Activated CD4-positive, alpha-beta T cell treated with anti-CD3 and anti-CD28 coated beads, Interleukin-2, amount 10 ng/mL, durations not matched to agents 7 days and 5 days (primary cell): Measurements from ENCODE around the gene CCDC85A. TPM values are rescaled to one million over a fixed set of nuclear protein-coding genes. Genes with fewer than 3 reads are reported as not detected.

Experiments
- CTCF ChIA-PET: fragments of 350-600 bp; sonication (Branson Sonifier 250); formaldehyde crosslinking; loops from one replicate; lab custom pipeline; 2021; ENCODE audit warnings: antibody characterized with exemption; lab: Charles Lee
- POLR2A ChIA-PET: fragments of 350-600 bp; sonication (Branson Sonifier 250); formaldehyde crosslinking; loops from one replicate; lab custom pipeline; 2021; ENCODE audit warnings: antibody characterized with exemption; lab: Charles Lee
- DNase-seq: peaks from one replicate; pipeline ENCODE4 v3.0.0-alpha.2; 2020
- H3K27ac Mint-ChIP-seq: one replicate; pipeline ENCODE4 v1.8.0; 2021; ENCODE audit warnings: mild to moderate bottlenecking, moderate library complexity, mixed read lengths
- H3K27me3 Mint-ChIP-seq: one replicate; pipeline ENCODE4 v1.8.0; 2021; ENCODE audit warnings: mixed read lengths
- H3K36me3 Mint-ChIP-seq: one replicate; pipeline ENCODE4 v1.8.0; 2021; ENCODE audit warnings: low read depth, mixed read lengths
- H3K4me1 Mint-ChIP-seq: one replicate; pipeline ENCODE4 v1.8.0; 2021; ENCODE audit warnings: mixed read lengths
- H3K4me3 Mint-ChIP-seq: one replicate; pipeline ENCODE4 v1.8.0; 2021; ENCODE audit warnings: mild to moderate bottlenecking, moderate library complexity, mixed read lengths
- H3K9me3 Mint-ChIP-seq: one replicate; pipeline ENCODE4 v1.8.0; 2021; ENCODE audit warnings: mixed read lengths
- total RNA-seq, 2 experiments: library from RNA; stranded (reverse); gene quantifications; one replicate each; pipeline ENCODE4 v1.2.3, GENCODE V29; 2021

The CCDC85A gene
- total RNA-seq, 2 experiments from 2014 or later: not detected

DNA sequence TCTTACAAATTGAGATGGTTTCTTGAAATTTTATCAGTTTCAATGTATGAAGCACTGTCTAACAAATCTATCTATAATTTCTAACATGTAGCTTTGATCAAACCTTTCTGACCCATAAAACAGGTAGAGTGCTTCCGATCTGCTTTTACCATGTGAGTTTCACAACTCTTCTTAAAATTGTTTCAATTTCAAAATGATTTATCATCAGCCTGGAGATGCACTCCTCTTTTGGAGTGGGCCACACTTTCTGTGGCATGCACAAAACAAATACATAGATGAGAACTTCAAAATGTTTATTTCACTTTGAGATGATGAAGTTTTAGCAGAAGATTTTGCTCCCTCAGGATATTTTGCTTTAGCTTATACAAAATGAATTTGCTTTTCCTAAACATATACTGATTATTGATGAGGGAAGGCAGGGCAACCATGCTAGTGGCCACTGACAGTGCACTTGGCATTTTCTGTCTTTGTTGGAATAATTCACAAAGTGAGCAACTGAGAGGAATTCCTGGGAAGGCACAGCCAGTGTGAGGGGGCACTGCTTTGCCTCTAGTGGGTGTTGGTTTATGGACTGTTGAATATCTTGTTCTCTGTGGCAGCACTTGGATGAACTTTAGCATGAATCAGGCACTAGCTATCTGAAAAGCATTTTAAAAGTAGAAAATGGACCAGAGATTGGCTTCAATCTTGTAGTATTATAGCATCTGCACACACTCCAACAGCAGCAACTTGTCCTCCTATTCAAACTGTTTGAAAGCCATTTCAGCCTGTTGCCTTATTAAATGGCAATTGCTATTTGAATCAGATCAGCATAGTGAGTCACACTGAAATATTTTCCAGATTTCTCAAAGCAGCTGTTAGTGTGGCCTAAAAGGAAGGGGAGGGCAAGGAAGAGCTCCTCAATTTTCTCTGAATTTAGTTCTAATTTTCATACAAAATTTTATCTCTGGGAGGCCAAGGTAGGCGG lies 193.2 kb downstream of the CCDC85A start:
- H3K4me1 Mint-ChIP-seq: no peaks in the 10 kb centered on the region
- peaks cover 3% of the 10 kb centered on the region for H3K9me3 Mint-ChIP-seq
- ChIA-PET CTCF (no interaction called here), POLR2A (no interaction called here)
- no peaks in the 10 kb centered on the region for H3K27me3 Mint-ChIP-seq
- no peak overlapping the region for H3K27ac Mint-ChIP-seq
- no peak for DNase-seq
- no peaks in the 10 kb centered on the region for H3K36me3 Mint-ChIP-seq
- no peak overlapping the region for H3K4me3 Mint-ChIP-seq

DNA sequence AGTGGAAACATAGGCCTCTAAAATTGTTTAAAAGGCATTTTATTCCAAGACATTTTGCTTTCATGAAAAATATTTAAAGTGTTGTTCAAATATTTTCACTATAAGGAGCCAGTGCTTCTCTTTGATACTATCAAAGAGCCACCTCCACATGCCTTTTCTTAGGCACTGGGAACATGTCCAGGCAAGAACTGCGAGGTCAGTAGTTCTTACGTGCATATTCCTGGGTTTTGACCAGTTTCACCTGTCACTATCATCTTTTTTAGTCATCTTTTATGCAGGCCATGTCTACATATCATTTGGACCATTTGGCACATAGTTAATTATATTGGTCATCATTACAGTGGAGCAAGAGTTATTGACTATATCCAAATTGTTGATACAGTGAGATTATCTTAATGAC lies 195.3 kb downstream of the CCDC85A start:
- H3K27me3 Mint-ChIP-seq: no peaks in the 10 kb centered on the region

DNA sequence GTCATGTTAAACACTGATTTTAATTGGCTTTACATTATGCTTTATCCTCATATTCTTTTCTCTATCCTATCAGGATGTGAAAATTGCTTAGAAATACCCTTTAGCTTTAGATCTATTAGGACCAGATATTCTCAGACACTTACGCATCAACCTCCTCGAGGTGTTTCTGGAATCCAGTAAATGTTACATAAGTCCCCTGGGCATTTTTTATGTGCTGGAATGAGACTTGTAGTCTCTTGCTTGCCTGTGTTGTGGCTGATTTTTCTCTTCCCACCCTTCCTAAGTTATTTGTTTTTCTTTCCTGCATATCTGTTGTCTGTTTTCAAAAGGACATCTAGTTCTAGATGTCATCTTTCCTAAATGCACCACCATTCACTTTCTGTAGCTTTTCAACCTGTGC lies 197.1 kb downstream of the CCDC85A start:
- Mint-ChIP-seq H3K27me3 (no peaks in the 10 kb centered on the region), H3K4me3 (no peak overlapping the region), H3K27ac (no peak overlapping the region), H3K4me1 (no peaks in the 10 kb centered on the region), H3K36me3 (no peaks in the 10 kb centered on the region), H3K9me3 (no peaks in the 10 kb centered on the region)
- DNase-seq: no peak
- ChIA-PET POLR2A (no interaction called here), CTCF (no interaction called here)

More for the DNA sequence above, 195.3 kb downstream of the CCDC85A start:
- Mint-ChIP-seq H3K36me3 (no peaks in the 10 kb centered on the region), H3K27ac (no peak overlapping the region), H3K4me1 (no peaks in the 10 kb centered on the region), H3K9me3 (no peaks in the 10 kb centered on the region), H3K4me3 (no peak overlapping the region)
- no peak for DNase-seq
- CTCF ChIA-PET: interaction anchor here (0.5 kb wide), 1 partner anchor 23 kb away, joined by 6 read pairs; no protein-coding TSS in a partner anchor
- POLR2A ChIA-PET: no interaction called here

DNA sequence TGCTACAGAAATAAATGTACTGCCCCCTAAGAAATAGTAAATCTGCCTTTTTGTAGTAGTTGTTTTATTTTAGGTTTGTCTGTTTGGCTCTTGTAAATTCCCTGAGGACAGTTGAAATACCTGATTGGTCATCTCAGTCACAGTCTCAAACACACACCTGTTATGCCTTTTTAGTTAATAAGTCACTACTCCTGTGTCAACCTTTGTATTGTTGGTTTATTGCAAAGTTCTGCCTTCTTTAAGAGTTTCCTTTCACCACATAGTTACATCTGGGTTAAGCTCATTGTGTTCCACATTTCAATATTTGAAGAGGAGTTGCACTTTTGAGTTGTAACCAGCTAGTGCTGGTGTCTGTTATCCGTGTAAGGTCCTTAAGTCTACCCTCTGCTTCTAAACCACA lies 198.7 kb downstream of the CCDC85A start:
- Mint-ChIP-seq H3K27me3 (no peaks in the 10 kb centered on the region), H3K9me3 (no peaks in the 10 kb centered on the region), H3K27ac (no peak overlapping the region), H3K36me3 (no peaks in the 10 kb centered on the region), H3K4me1 (no peaks in the 10 kb centered on the region), H3K4me3 (no peak overlapping the region)
- no peak for DNase-seq
- CTCF ChIA-PET: no interaction called here
- POLR2A ChIA-PET: no interaction called here

DNA sequence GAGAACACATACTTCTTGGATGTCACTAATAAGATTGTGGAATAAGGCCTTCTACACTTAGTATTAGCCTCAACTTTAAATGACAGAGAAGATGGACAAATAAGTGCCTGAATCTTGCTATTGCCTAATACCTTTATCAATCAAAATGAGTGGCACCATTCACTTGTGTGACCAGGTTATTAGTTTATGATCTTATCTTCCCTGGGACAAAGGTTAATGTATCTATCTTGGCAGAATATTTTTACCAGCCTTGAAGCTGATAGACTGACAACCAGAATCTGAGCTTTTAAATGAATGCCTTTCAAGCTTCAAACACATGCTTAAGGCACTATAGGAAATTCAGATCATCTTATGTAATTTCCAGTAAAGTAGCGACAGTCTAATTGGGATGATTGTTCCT lies 202.9 kb downstream of the CCDC85A start:
- CTCF ChIA-PET: no interaction called here
- H3K36me3 Mint-ChIP-seq: no peaks in the 10 kb centered on the region
- POLR2A ChIA-PET: no interaction called here
- H3K27me3 Mint-ChIP-seq: no peaks in the 10 kb centered on the region
- H3K4me1 Mint-ChIP-seq: no peaks in the 10 kb centered on the region
- H3K27ac Mint-ChIP-seq: no peak overlapping the region
- H3K9me3 Mint-ChIP-seq: peaks cover 3% of the 10 kb centered on the region
- DNase-seq: no peak
- H3K4me3 Mint-ChIP-seq: no peak overlapping the region

DNA sequence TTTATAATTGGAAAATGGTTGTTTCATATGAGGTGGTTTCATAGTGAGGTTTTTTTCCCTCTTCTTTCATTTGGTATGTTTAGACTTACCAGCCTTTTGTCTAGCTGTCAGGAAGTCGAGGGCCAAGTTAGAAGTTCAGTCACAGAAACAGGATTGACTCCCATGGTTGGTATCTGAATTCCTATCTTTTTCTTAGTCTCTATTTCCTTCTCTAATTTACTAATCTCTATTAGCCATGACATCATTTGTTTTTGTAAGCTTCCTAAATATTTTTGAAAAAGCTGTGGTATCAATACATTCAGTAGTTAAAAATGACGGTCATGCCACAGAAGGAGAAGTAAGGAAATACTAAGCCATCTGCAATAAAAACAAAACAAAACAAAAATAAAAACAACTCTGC lies 206.9 kb downstream of the CCDC85A start:
- POLR2A ChIA-PET: no interaction called here
- DNase-seq: no peak
- CTCF ChIA-PET: interaction anchor here (0.6 to 0.7 kb wide), 2 partner anchors 23 to 40 kb away, joined by 3 read pairs; no protein-coding TSS in a partner anchor

DNA sequence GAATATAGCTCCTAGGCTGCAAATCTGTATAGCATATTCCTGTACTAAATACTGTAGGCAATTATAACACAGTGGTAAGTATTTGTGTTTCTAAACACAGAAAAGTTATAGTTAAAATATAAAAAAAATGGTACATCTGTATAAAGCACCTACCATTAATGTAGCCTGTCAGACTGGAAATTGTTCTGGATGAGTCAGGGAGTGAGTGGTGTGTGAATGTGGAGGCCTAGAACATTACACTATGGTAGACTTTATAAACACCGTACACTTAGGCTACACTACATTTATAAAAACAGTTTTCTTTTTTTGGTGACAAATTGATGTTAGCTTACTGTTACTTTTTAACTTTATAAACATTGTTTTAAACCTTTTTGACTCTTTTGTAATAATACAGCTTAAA lies 226.3 kb downstream of the CCDC85A start:
- Mint-ChIP-seq H3K9me3 (no peaks in the 10 kb centered on the region), H3K4me3 (no peak overlapping the region), H3K36me3 (no peaks in the 10 kb centered on the region), H3K27me3 (no peaks in the 10 kb centered on the region), H3K4me1 (no peaks in the 10 kb centered on the region), H3K27ac (no peak overlapping the region)
- POLR2A ChIA-PET: no interaction called here
- DNase-seq: no peak
- CTCF ChIA-PET: no interaction called here

More for the DNA sequence above, 206.9 kb downstream of the CCDC85A start:
- Mint-ChIP-seq H3K9me3 (peaks cover 3% of the 10 kb centered on the region), H3K4me1 (no peaks in the 10 kb centered on the region), H3K27me3 (no peaks in the 10 kb centered on the region), H3K36me3 (no peaks in the 10 kb centered on the region), H3K4me3 (no peak overlapping the region), H3K27ac (no peak overlapping the region)

DNA sequence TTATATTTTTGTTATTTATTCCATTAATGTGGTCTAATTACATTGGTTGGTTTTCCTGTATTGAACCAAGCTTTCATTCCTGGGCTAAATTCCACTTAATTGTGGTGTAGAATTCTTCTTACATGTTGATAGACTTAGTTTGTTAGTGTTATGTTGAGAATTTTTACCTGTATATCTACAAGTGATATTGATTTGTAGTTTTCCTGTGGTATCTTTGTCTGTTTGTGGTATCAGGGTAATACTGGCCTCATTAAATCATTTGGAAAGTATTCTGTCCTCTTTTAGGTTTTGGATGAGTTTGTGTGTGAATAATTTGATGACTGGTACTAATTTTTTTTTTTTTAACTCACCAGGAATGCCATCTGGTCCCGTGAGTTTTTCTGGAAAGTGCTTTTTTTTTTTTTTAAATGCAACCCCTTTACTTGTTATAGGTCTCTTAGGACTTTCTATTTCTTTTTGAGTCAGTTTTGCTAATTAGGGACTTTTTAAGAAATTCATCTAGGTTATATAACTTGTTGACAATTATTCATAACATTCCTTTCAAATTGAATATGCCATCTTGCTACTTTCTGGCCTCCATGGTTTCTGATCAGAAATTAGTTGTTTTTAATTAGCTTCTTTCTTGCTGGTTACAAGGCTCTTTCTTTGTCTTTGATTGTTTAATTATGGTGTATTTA lies 232.8 kb downstream of the CCDC85A start:
- Mint-ChIP-seq H3K4me1 (no peaks in the 10 kb centered on the region), H3K27me3 (no peaks in the 10 kb centered on the region), H3K36me3 (no peaks in the 10 kb centered on the region), H3K9me3 (peaks cover 6% of the 10 kb centered on the region), H3K27ac (no peak overlapping the region), H3K4me3 (no peak overlapping the region)
- no peak for DNase-seq
- ChIA-PET CTCF (no interaction called here), POLR2A (no interaction called here)
